ENCODE results near the gene HOMER1. TPM values are rescaled to one million over a fixed set of nuclear protein-coding genes. Genes with fewer than 3 reads are reported as not detected.

HOMER1 gene
- total RNA-seq, 2 experiments from 2014 or later = 1.2 to 1.9 TPM

DNA sequence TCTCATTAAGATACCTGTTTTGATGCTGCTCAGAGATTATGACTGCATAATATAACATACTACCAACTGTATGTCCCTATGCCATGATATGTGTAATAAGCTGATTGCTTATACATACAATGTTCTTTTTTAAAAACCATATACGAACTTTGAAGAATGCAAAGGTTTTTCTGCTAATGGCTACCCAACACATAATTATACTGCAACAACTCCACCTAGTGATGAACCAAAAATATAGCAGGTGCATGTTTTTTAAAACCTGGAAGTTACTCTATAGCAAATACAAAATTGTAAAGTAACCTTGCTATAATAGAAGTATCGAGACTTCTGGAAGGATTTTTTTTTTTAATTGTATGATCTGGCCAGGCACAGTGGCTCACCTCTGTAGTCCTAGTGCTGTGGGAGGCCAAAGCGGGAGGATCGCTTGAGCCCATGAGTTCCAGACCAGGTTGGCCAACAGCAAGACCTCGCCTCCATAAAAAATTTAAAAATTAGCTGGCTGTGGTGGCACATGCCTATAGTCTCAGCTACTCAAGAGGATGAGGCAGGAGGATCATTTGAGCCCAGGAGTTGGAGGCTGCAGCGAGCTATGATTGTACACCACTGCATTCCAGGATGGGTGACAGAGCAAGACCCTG is 49.1 kb downstream of the HOMER1 start:
- Mint-ChIP-seq H3K36me3 (ENCODE audit: low read depth) (no peaks in the 10 kb centered on the region), H3K9me3 (no peaks in the 10 kb centered on the region), H3K4me1 (no peaks in the 10 kb centered on the region), H3K4me3 (no peak overlapping the region), H3K27me3 (peaks cover 10% of the 10 kb centered on the region), H3K27ac (no peak overlapping the region)
- CTCF ChIA-PET = interaction anchor here (0.9 to 10.2 kb wide), 11 partner anchors 10 to 446 kb away, joined by 3 to 96 read pairs (median 4); no protein-coding TSS in a partner anchor
- no peak for DNase-seq
- POLR2A ChIA-PET = interaction anchor here (0.6 kb wide), 1 partner anchor 229 kb away, joined by 3 read pairs; the partner anchor contains the start of gene JMY

DNA sequence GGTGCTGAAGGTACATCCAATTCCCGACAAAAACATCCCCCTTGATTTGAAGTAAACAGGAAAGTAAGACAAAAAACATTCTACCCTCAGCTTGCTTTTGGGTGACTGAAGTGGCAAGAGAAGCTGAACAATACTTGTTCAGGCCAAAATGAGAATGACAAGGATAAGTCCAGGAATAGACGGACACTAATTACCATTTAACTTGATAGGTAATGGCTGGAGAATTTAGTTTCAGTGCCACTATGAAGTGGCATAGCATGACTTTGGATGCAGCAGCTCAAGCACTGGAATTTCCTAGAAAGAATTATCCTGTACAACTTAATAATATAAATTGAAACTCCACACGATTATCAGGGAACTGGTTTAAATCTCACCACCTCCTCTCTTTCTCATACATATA is 49.7 kb downstream of the HOMER1 start:
- no peak overlapping the region for H3K27ac Mint-ChIP-seq
- H3K4me1 Mint-ChIP-seq = no peaks in the 10 kb centered on the region
- ChIA-PET POLR2A (no interaction called here), CTCF (interaction anchor here (1.1 to 10.2 kb wide), 8 partner anchors 11 to 445 kb away, joined by 3 to 96 read pairs (median 7); no protein-coding TSS in a partner anchor)
- peaks cover 12% of the 10 kb centered on the region for H3K27me3 Mint-ChIP-seq
- H3K4me3 Mint-ChIP-seq = no peak overlapping the region
- no peak for DNase-seq
- H3K9me3 Mint-ChIP-seq = no peaks in the 10 kb centered on the region
- no peaks in the 10 kb centered on the region for H3K36me3 Mint-ChIP-seq (ENCODE audit: low read depth)

DNA sequence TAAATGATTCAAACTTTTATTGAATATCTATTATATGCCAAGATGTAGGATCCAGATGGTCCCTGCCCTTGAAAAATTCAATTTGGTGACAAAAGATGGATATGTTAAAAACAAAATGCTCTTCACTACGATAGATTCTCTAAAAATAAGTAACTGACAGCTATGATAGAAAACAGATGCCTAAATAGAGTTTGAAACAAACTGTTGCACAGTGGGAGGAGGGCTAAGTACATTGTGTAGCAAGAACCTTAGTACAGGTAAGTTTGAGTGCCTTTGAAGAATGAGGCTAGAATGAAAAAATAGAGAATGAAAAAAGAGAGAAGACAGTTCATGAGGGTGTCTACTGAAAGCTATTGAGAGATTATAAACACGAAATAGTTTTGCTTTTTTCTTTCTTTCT is 54.3 kb downstream of the HOMER1 start:
- H3K4me3 Mint-ChIP-seq = no peak overlapping the region

DNA sequence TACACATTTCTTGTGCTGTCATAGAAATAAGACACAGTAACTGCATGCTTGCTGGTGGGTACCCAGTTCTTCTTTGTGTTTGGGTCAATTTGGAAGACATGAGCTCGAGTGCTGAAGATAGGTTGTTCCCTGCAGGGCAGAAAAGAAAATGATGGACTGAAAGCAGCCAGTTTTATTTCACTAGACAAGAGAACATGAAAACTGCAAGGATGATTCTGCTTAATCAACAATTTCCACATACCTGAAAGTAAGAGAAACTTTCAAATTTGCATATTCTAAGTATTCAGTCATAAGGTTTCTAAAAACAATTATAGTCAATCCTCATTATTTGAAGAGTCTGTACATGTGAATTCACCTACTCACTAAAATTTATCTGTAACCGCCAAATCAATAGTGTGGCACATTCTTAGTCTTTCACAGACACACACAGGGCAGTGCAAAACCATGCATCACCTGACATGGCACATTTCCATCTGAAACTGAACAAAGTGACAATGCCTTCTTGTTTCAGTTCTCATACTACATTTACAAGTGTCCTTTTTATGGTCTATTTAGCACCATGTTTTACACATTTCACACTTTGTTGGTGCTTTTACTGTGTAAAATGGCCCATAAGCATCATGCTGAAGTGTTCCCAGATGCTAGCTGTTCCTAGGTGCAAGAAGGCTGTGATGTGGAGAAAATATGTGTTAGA is 56.9 kb downstream of the HOMER1 start:
- H3K27ac Mint-ChIP-seq = no peak overlapping the region
- H3K36me3 Mint-ChIP-seq (ENCODE audit: low read depth) = no peaks in the 10 kb centered on the region
- no peak overlapping the region for H3K4me3 Mint-ChIP-seq
- H3K9me3 Mint-ChIP-seq = no peaks in the 10 kb centered on the region
- DNase-seq = no peak
- POLR2A ChIA-PET = no interaction called here
- CTCF ChIA-PET = no interaction called here
- peaks cover 1% of the 10 kb centered on the region for H3K4me1 Mint-ChIP-seq
- H3K27me3 Mint-ChIP-seq = peaks cover 18% of the 10 kb centered on the region

More for the DNA sequence above, 54.3 kb downstream of the HOMER1 start:
- H3K27ac Mint-ChIP-seq = no peak overlapping the region
- DNase-seq = no peak
- H3K36me3 Mint-ChIP-seq (ENCODE audit: low read depth) = no peaks in the 10 kb centered on the region
- H3K27me3 Mint-ChIP-seq = peaks cover 17% of the 10 kb centered on the region
- CTCF ChIA-PET = interaction anchor here (1.0 to 10.2 kb wide), 2 partner anchors 326 to 475 kb away, joined by 3 to 96 read pairs; partner anchors contain the start of gene ARSB
- H3K9me3 Mint-ChIP-seq = no peaks in the 10 kb centered on the region
- peaks cover 1% of the 10 kb centered on the region for H3K4me1 Mint-ChIP-seq
- POLR2A ChIA-PET = no interaction called here

DNA sequence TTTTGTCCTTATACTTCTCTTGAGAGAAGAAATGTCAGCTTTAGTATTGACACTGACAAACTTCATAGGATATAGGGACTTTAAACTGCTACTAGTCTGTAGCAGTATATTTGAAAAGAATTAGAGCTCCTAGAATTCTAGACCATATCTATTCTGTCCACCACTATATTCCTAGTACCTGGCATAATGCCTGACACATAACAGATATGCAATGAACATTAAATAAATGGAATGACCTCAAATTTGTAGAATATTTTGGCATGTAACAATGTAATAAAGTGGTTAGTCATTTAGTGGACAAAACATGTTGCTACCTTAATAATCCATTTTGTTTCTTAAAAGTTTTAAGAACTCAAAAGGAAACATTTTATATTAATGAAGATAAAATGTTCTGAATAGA is 57.5 kb downstream of the HOMER1 start:
- Mint-ChIP-seq H3K4me3 (no peak overlapping the region), H3K27me3 (peaks cover 18% of the 10 kb centered on the region), H3K36me3 (ENCODE audit: low read depth) (no peaks in the 10 kb centered on the region), H3K9me3 (no peaks in the 10 kb centered on the region), H3K4me1 (peaks cover 1% of the 10 kb centered on the region), H3K27ac (no peak overlapping the region)
- CTCF ChIA-PET = no interaction called here
- no peak for DNase-seq
- POLR2A ChIA-PET = no interaction called here

DNA sequence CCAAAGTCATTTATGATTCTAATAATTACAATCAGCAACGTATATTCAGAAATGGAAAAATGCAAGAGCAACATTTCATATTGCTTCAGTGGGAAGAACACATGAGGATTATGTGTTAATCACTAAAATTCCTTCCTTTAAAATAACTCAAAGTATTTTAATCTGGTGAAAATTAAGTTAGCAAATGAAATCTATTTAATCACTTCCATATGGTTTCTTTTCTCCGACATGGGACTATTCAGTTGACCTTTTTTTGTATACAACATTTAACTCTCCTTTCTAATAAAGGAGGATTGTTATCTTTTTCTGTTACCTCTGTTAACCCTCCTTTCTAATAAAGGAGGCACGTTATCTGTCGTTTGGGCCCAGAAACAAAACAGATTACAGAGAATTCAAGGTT is 59.9 kb downstream of the HOMER1 start:
- Mint-ChIP-seq H3K4me1 (peaks cover 1% of the 10 kb centered on the region), H3K27me3 (peaks cover 9% of the 10 kb centered on the region), H3K36me3 (ENCODE audit: low read depth) (no peaks in the 10 kb centered on the region), H3K27ac (no peak overlapping the region), H3K4me3 (no peak overlapping the region), H3K9me3 (no peaks in the 10 kb centered on the region)
- ChIA-PET POLR2A (no interaction called here), CTCF (interaction anchor here (0.6 to 1.5 kb wide), 3 partner anchors 429 to 846 kb away, joined by 3 read pairs; no protein-coding TSS in a partner anchor)
- no peak for DNase-seq

DNA sequence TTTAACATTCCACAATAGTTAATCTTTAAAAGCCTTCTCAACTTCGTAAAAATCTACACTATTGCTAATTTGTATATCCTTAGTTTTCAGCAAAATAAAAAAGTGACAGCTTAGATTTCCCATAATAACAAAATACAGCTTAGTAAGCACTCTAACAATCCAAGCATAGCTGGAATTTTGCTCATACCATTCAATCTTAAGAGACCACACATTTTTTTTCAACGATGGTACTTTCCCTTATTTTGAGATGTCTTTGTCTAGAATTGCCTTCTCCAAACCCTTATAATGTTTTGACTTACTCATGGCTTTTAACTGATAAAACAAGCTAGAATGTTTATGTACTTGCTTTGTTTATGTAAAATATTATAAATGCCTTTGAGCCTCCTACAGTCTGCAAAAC is 65.6 kb downstream of the HOMER1 start:
- no peak overlapping the region for H3K4me3 Mint-ChIP-seq
- peaks cover under 1% of the 10 kb centered on the region for H3K27me3 Mint-ChIP-seq
- no peaks in the 10 kb centered on the region for H3K36me3 Mint-ChIP-seq (ENCODE audit: low read depth)
- H3K27ac Mint-ChIP-seq = no peak overlapping the region
- H3K9me3 Mint-ChIP-seq = no peaks in the 10 kb centered on the region
- no peak for DNase-seq
- ChIA-PET CTCF (interaction anchor here (1.6 kb wide), 1 partner anchor 17 kb away, joined by 8 read pairs; no protein-coding TSS in a partner anchor), POLR2A (no interaction called here)
- no peaks in the 10 kb centered on the region for H3K4me1 Mint-ChIP-seq

DNA sequence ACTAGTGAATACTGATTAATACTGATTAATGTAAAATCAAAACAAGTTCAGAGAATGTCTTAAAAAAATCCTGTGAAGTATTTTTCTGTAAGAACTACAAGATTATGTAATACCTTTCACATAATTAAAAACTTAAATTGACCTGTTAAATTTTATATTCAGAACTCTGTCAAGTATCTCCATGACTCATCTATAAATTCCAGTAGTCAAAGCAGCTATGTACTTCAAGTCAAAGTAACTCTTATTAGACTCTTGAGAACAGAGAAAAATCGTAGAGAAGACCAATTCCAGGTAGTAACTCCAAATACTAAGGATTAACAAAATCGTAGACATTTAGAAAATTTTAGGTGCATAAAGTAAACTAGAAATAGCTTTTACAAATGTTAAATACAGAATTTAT is 77.1 kb downstream of the HOMER1 start:
- Mint-ChIP-seq H3K27me3 (no peaks in the 10 kb centered on the region), H3K27ac (no peak overlapping the region), H3K4me3 (no peak overlapping the region), H3K36me3 (ENCODE audit: low read depth) (no peaks in the 10 kb centered on the region), H3K9me3 (no peaks in the 10 kb centered on the region), H3K4me1 (no peaks in the 10 kb centered on the region)
- no peak for DNase-seq
- POLR2A ChIA-PET = no interaction called here
- CTCF ChIA-PET = no interaction called here

DNA sequence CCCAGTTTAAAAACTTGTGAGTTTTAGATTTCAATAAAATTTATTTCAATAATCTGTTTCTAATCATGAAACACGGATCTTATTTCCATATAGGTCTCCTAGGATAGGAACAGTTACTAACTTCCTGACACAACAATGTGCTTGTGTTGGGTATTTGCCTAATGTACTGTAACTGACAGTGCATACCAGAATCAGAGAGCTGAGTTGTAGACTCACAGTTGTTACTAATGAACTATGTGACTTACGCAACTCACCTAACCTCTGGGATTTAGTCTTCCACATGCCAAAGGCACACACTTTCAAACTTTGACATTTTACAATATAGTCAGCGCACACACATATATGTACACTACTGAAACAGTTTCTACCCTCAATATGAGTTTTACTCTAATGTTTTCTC is 77.7 kb downstream of the HOMER1 start:
- no peaks in the 10 kb centered on the region for H3K9me3 Mint-ChIP-seq
- no peak for DNase-seq
- no peaks in the 10 kb centered on the region for H3K27me3 Mint-ChIP-seq
- ChIA-PET POLR2A (no interaction called here), CTCF (no interaction called here)
- H3K4me1 Mint-ChIP-seq = no peaks in the 10 kb centered on the region
- no peaks in the 10 kb centered on the region for H3K36me3 Mint-ChIP-seq (ENCODE audit: low read depth)
- no peak overlapping the region for H3K27ac Mint-ChIP-seq
- no peak overlapping the region for H3K4me3 Mint-ChIP-seq

DNA sequence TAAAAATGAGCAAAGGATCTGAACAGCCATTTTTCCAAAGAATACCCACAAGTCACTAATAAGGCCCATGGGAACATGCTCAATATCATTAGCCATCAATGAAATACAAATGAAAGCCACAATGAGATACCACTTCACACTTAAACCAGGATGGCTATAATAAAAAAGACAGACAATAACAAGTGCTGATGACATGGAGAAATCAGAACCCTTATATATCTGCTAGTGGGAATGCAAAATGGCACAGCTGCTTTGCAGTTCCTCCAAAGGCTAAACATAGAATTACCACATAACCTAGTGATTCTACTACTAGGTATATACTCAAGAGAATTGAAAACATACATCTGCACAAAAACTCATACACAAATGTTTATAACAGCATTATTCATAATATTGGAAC is 83.7 kb downstream of the HOMER1 start:
- ChIA-PET POLR2A (no interaction called here), CTCF (no interaction called here)
- Mint-ChIP-seq H3K4me1 (no peaks in the 10 kb centered on the region), H3K27me3 (no peaks in the 10 kb centered on the region), H3K9me3 (no peaks in the 10 kb centered on the region), H3K4me3 (no peak overlapping the region), H3K27ac (no peak overlapping the region), H3K36me3 (ENCODE audit: low read depth) (no peaks in the 10 kb centered on the region)
- DNase-seq = no peak

DNA sequence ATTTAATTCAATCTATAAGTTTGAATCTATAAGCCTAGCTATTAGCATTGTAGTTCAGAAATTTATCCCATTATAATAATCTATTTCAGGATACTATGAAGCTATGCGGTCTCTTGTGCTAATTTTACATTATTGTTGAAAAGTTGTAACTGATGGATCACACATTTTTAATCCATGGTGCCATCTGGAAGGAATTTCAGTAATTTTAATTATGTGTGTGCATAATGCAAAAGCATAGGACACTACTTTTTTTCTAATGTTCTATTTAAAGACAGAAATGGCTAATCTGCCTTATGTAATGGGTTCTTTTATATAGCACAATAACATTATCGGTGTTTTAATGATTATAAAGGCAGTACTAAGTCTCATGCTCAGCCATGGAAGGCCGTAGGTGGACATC is 90.6 kb downstream of the HOMER1 start:
- no peak for DNase-seq
- H3K4me3 Mint-ChIP-seq = no peak overlapping the region
- ChIA-PET CTCF (no interaction called here), POLR2A (no interaction called here)
- no peaks in the 10 kb centered on the region for H3K36me3 Mint-ChIP-seq (ENCODE audit: low read depth)
- H3K4me1 Mint-ChIP-seq = no peaks in the 10 kb centered on the region
- no peak overlapping the region for H3K27ac Mint-ChIP-seq
- H3K9me3 Mint-ChIP-seq = no peaks in the 10 kb centered on the region
- H3K27me3 Mint-ChIP-seq = no peaks in the 10 kb centered on the region

DNA sequence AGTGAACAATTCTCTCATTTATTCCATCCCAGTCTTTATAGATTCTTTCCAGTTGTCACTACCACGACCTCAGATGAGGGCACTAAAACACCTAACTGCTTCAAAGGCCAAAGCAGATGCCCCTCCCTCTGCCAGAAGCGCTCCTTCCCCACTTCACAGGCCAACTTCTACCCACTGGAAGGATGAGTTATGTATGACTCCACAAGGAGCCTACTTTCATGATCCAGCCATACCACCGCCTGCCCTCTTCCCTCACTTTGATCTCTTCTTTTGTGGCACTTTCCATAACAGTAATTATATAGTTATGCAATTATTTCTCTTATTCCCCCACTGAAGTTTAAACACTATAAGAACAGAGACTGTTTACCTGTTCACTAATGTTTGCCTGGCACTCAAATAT is 93.7 kb downstream of the HOMER1 start:
- no peaks in the 10 kb centered on the region for H3K27me3 Mint-ChIP-seq
- H3K9me3 Mint-ChIP-seq = no peaks in the 10 kb centered on the region
- no peak overlapping the region for H3K4me3 Mint-ChIP-seq
- no peak overlapping the region for H3K27ac Mint-ChIP-seq
- H3K36me3 Mint-ChIP-seq (ENCODE audit: low read depth) = no peaks in the 10 kb centered on the region
- DNase-seq = no peak
- ChIA-PET CTCF (no interaction called here), POLR2A (no interaction called here)
- H3K4me1 Mint-ChIP-seq = peaks cover 5% of the 10 kb centered on the region

DNA sequence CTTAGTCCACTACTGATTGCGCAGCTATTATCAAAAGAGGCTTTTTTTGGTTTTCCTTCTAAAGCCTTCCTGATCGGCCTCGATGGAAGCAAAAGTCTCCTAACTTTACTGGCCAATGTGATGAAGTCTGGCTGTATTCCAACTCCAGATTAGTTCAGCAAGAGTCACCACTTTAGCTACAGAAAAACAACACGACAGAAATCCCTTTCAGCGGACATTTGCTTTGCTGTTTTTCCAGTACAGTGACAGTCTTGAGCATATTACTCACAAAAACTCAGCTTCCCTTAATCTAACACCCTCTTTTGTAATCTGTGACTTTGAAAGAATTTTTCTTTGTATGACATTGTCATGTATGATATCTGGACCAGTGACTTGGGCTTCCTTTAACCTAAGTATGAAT is 95.7 kb downstream of the HOMER1 start:
- POLR2A ChIA-PET = no interaction called here
- H3K27ac Mint-ChIP-seq = no peak overlapping the region
- no peak for DNase-seq
- CTCF ChIA-PET = interaction anchor here (0.7 to 1.7 kb wide), 2 partner anchors 44 to 393 kb away, joined by 3 read pairs; no protein-coding TSS in a partner anchor
- peaks cover 5% of the 10 kb centered on the region for H3K4me1 Mint-ChIP-seq
- no peaks in the 10 kb centered on the region for H3K27me3 Mint-ChIP-seq
- H3K9me3 Mint-ChIP-seq = no peaks in the 10 kb centered on the region
- H3K36me3 Mint-ChIP-seq (ENCODE audit: low read depth) = no peaks in the 10 kb centered on the region
- no peak overlapping the region for H3K4me3 Mint-ChIP-seq

DNA sequence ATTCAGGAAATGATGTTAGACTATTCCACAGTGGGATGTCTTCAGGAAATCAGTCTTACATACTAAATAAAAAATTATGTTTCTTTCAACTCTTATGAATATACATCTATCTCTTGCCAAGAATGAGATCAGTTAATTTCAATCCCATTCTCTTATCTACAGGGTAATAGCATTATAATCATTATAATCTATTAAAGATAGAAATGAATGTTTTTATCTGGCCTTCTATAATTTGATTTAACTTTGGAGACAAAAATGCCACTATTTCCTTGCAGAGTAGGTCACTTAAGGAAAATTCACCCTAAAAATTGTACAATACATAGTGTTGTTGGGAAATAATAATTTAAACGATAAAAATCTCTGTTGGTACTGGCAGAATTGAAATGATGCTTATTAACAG is 96.4 kb downstream of the HOMER1 start:
- H3K4me1 Mint-ChIP-seq = peaks cover 5% of the 10 kb centered on the region
- no peak for DNase-seq
- no peaks in the 10 kb centered on the region for H3K36me3 Mint-ChIP-seq (ENCODE audit: low read depth)
- H3K27ac Mint-ChIP-seq = no peak overlapping the region
- H3K27me3 Mint-ChIP-seq = no peaks in the 10 kb centered on the region
- H3K4me3 Mint-ChIP-seq = no peak overlapping the region
- ChIA-PET CTCF (interaction anchor here (0.7 to 1.7 kb wide), 2 partner anchors 45 to 392 kb away, joined by 3 read pairs; no protein-coding TSS in a partner anchor), POLR2A (no interaction called here)
- no peaks in the 10 kb centered on the region for H3K9me3 Mint-ChIP-seq

Measured in activated CD4-positive, alpha-beta memory T cell treated with anti-CD3 and anti-CD28 coated beads, Interleukin-2, amount 10 ng/mL, durations not matched to agents 7 days and 5 days (primary cell).